ENCODE results near the gene CLEC16A.

GRCh38 chr16:11059588-11059987 is 115.2 kb downstream of the CLEC16A start:
- no peak for TF ChIP-seq CTCF (IDR thresholded peaks at IDR 0.05; ENCODE audit: borderline replicate concordance, extremely low read depth, low read length, poor library complexity, severe bottlenecking)
- no peak for TF ChIP-seq EZH2 (IDR thresholded peaks at IDR 0.05; ENCODE audit: borderline replicate concordance, low read depth, low read length, severe bottlenecking)
